Ishikawa (cell line): ENCODE measurements around the gene TBC1D1.

Source experiments
- CEBPB ChIP-seq: IDR thresholded peaks from 2 replicates; pipeline ENCODE4 v1.6.1; 2012
- CREB1 ChIP-seq: IDR thresholded peaks from 2 replicates; pipeline ENCODE4 v1.6.1; 2012; ENCODE audit warnings: low read depth
- EGR1 ChIP-seq: IDR thresholded peaks from 2 replicates; pipeline ENCODE4 v1.6.1; 2012
- EP300 ChIP-seq: IDR thresholded peaks from 2 replicates; pipeline ENCODE4 v1.6.1; 2012; ENCODE audit warnings: borderline replicate concordance
- FOXM1 ChIP-seq: IDR thresholded peaks from 2 replicates; pipeline ENCODE4 v1.6.1; 2012; ENCODE audit warnings: low read depth, borderline replicate concordance
- MAX ChIP-seq: IDR thresholded peaks from 2 replicates; pipeline ENCODE4 v1.6.1; 2012
- NFIC ChIP-seq: IDR thresholded peaks from 2 replicates; pipeline ENCODE4 v1.6.1; 2012
- RAD21 ChIP-seq: IDR thresholded peaks from 2 replicates; pipeline ENCODE4 v1.6.1; 2012; ENCODE audit warnings: low read depth
- REST ChIP-seq: IDR thresholded peaks from 2 replicates; pipeline ENCODE4 v1.6.1; 2012; ENCODE audit warnings: low read depth, mild to moderate bottlenecking
- TAF1 ChIP-seq: IDR thresholded peaks from 2 replicates; pipeline ENCODE4 v1.6.1; 2012; ENCODE audit warnings: low read depth, mild to moderate bottlenecking
- TCF12 ChIP-seq: IDR thresholded peaks from 2 replicates; pipeline ENCODE4 v1.6.1; 2012; ENCODE audit warnings: low read depth
- TEAD4 ChIP-seq: IDR thresholded peaks from 2 replicates; pipeline ENCODE4 v1.6.1; 2012
- USF1 ChIP-seq: IDR thresholded peaks from 2 replicates; pipeline ENCODE4 v1.6.1; 2012
- YY1 ChIP-seq: IDR thresholded peaks from 2 replicates; pipeline ENCODE4 v1.6.1; 2012; ENCODE audit warnings: low read depth
- ZBTB7A ChIP-seq: IDR thresholded peaks from 2 replicates; pipeline ENCODE4 v1.6.1; 2012; ENCODE audit warnings: low read depth

TBC1D1 gene

GRCh38 chr4:38001927-38002326 is 111.0 kb downstream of the TBC1D1 start:
- TF ChIP-seq MAX (no peak), ZBTB7A (no peak), TEAD4 (no peak), TAF1 (no peak), FOXM1 (no peak)

GRCh38 chr4:38002451-38003071 is 111.7 kb downstream of the TBC1D1 start:
- TF ChIP-seq FOXM1, result no peak
- no peak for TF ChIP-seq USF1
- TF ChIP-seq TCF12, result no peak
- TF ChIP-seq TAF1, result no peak
- no peak for TF ChIP-seq YY1
- TF ChIP-seq NFIC, result no peak
- no peak for TF ChIP-seq EP300
- TF ChIP-seq RAD21, result no peak
- TF ChIP-seq CREB1, result no peak
- TF ChIP-seq REST, result no peak
- no peak for TF ChIP-seq EGR1
- no peak for TF ChIP-seq TEAD4
- TF ChIP-seq MAX, result no peak
- no peak for TF ChIP-seq CEBPB
- TF ChIP-seq ZBTB7A, result no peak

- TF ChIP-seq TAF1 (no peak), REST (no peak), ZBTB7A (no peak), MAX (no peak), EGR1 (no peak), EP300 (no peak), CEBPB (no peak), RAD21 (no peak), CREB1 (no peak), USF1 (no peak), TCF12 (no peak), YY1 (no peak), TEAD4 (no peak), NFIC (no peak), FOXM1 (no peak)
Observed at GRCh38 chr4:38003102-38003501, 112.2 kb downstream of the TBC1D1 start.

- TF ChIP-seq CREB1, result no peak
- no peak for TF ChIP-seq TEAD4
- no peak for TF ChIP-seq YY1
- no peak for TF ChIP-seq MAX
- TF ChIP-seq EP300, result no peak
- TF ChIP-seq NFIC, result no peak
- TF ChIP-seq TAF1, result no peak
- no peak for TF ChIP-seq FOXM1
- TF ChIP-seq USF1, result no peak
- no peak for TF ChIP-seq CEBPB
- no peak for TF ChIP-seq EGR1
Observed at GRCh38 chr4:38003628-38004027, 112.7 kb downstream of the TBC1D1 start.

- TF ChIP-seq REST (no peak), TAF1 (no peak), TEAD4 (no peak)
Observed at GRCh38 chr4:38004062-38004461, 113.2 kb downstream of the TBC1D1 start.
